Measurements from ENCODE around the gene RNF222. TPM values are rescaled to one million over a fixed set of nuclear protein-coding genes. Genes with fewer than 3 reads are reported as not detected.

The RNF222 gene
- total RNA-seq, 2 donors from 2014 or later: not detected

DNA sequence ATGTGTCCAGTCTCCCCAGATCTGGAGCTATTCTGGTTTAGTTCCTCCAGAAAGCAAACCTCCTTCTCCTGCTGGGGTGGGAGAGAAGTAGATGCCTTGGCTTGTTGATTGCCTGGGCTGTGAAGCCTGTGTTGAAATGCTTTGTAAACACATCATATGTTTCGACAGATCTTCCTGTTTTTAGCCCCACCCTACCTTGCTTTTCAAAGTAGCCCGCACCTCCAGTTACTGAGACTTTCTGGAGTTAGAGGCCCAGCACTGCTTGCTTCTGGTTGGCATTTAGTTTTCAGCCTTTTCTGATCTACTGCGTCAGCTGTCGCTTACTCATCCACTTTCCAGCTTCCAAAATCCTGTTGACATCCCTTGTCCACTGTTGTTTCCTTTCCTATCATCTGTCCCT lies 20.2 kb upstream of the RNF222 start:
- peaks cover 29% of the 10 kb centered on the region for H3K27me3 ChIP-seq (ENCODE audit: control insufficient read depth, insufficient read depth, low read length, poor library complexity, severe bottlenecking)
- WGBS, 2 experiments (ENCODE audit: insufficient coverage in 1 of 2, insufficient read length in 1 of 2): 92 to 93% methylated on average over 4 of the region's 4 CpGs
- H3K4me1 ChIP-seq (ENCODE audit: control insufficient read depth, insufficient read depth, low read length): no peaks in the 10 kb centered on the region
- DNase-seq: no peak
- H3K4me1 Mint-ChIP-seq: no peaks in the 10 kb centered on the region
- H3K9ac ChIP-seq (ENCODE audit: extremely low read depth, low read length, poor library complexity, severe bottlenecking): no peak overlapping the region
- TF ChIP-seq, protein P1, sequence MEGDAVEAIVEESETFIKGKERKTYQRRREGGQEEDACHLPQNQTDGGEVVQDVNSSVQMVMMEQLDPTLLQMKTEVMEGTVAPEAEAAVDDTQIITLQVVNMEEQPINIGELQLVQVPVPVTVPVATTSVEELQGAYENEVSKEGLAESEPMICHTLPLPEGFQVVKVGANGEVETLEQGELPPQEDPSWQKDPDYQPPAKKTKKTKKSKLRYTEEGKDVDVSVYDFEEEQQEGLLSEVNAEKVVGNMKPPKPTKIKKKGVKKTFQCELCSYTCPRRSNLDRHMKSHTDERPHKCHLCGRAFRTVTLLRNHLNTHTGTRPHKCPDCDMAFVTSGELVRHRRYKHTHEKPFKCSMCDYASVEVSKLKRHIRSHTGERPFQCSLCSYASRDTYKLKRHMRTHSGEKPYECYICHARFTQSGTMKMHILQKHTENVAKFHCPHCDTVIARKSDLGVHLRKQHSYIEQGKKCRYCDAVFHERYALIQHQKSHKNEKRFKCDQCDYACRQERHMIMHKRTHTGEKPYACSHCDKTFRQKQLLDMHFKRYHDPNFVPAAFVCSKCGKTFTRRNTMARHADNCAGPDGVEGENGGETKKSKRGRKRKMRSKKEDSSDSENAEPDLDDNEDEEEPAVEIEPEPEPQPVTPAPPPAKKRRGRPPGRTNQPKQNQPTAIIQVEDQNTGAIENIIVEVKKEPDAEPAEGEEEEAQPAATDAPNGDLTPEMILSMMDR (conservative IDR thresholded peaks at IDR 0.05): no peak
- no peaks in the 10 kb centered on the region for H3K36me3 ChIP-seq (ENCODE audit: control insufficient read depth, insufficient read depth, low read length)
- no peaks in the 10 kb centered on the region for H3K9me3 ChIP-seq (ENCODE audit: control insufficient read depth, low read length)
- no peaks in the 10 kb centered on the region for H3K36me3 Mint-ChIP-seq (ENCODE audit: low read depth)
- no peak overlapping the region for H3K27ac ChIP-seq (ENCODE audit: low read depth, low read length)
- H3K27me3 Mint-ChIP-seq (ENCODE audit: insufficient read depth): peaks cover 18% of the 10 kb centered on the region
- H3K27ac Mint-ChIP-seq: no peak overlapping the region
- no peak overlapping the region for H3K4me3 Mint-ChIP-seq
- H3K9me3 Mint-ChIP-seq: no peaks in the 10 kb centered on the region
- H3K4me3 ChIP-seq (ENCODE audit: low read length): no peak overlapping the region

GRCh38 chr17:8413938-8414337 lies 16.3 kb upstream of the RNF222 start:
- Mint-ChIP-seq H3K9me3 (no peaks in the 10 kb centered on the region), H3K27ac (no peak overlapping the region), H3K4me1 (peaks cover 4% of the 10 kb centered on the region), H3K36me3 (ENCODE audit: low read depth) (no peaks in the 10 kb centered on the region), H3K4me3 (no peak overlapping the region), H3K27me3 (ENCODE audit: insufficient read depth) (peaks cover 22% of the 10 kb centered on the region)
- Histone ChIP-seq H3K9ac (ENCODE audit: extremely low read depth, low read length, poor library complexity, severe bottlenecking) (no peak overlapping the region), H3K4me1 (ENCODE audit: control insufficient read depth, insufficient read depth, low read length) (no peaks in the 10 kb centered on the region), H3K36me3 (ENCODE audit: control insufficient read depth, insufficient read depth, low read length) (no peaks in the 10 kb centered on the region), H3K27ac (ENCODE audit: low read depth, low read length) (no peak overlapping the region), H3K27me3 (ENCODE audit: control insufficient read depth, insufficient read depth, low read length, poor library complexity, severe bottlenecking) (peaks cover 29% of the 10 kb centered on the region), H3K9me3 (ENCODE audit: control insufficient read depth, low read length) (no peaks in the 10 kb centered on the region), H3K4me3 (ENCODE audit: low read length) (no peak overlapping the region)
- DNase-seq: no peak
- TF ChIP-seq, protein P1 (conservative IDR thresholded peaks at IDR 0.05): no peak

- Histone ChIP-seq H3K36me3 (ENCODE audit: control insufficient read depth, insufficient read depth, low read length) (no peaks in the 10 kb centered on the region), H3K27ac (ENCODE audit: low read depth, low read length) (no peak overlapping the region), H3K27me3 (ENCODE audit: control insufficient read depth, insufficient read depth, low read length, poor library complexity, severe bottlenecking) (peaks cover 27% of the 10 kb centered on the region), H3K9ac (ENCODE audit: extremely low read depth, low read length, poor library complexity, severe bottlenecking) (no peak overlapping the region), H3K9me3 (ENCODE audit: control insufficient read depth, low read length) (no peaks in the 10 kb centered on the region), H3K4me3 (ENCODE audit: low read length) (no peak overlapping the region), H3K4me1 (ENCODE audit: control insufficient read depth, insufficient read depth, low read length) (no peaks in the 10 kb centered on the region)
- TF ChIP-seq, protein P1 (conservative IDR thresholded peaks at IDR 0.05): no peak
- H3K27me3 Mint-ChIP-seq (ENCODE audit: insufficient read depth): peaks cover 20% of the 10 kb centered on the region
- H3K4me1 Mint-ChIP-seq: peaks cover 6% of the 10 kb centered on the region
- H3K36me3 Mint-ChIP-seq (ENCODE audit: low read depth): no peaks in the 10 kb centered on the region
- 91 to 92% methylated on average over 3 to 4 of the region's 4 CpGs for WGBS, 2 experiments (ENCODE audit: insufficient coverage in 1 of 2, insufficient read length in 1 of 2)
- H3K27ac Mint-ChIP-seq: no peak overlapping the region
- H3K9me3 Mint-ChIP-seq: no peaks in the 10 kb centered on the region
- H3K4me3 Mint-ChIP-seq: no peak overlapping the region
- DNase-seq: no peak
Observed at GRCh38 chr17:8413328-8413727, 15.7 kb upstream of the RNF222 start.
